HCT116 (cell line): ENCODE data around the gene SCN7A. TPM values are rescaled to one million over a fixed set of nuclear protein-coding genes. Genes with fewer than 3 reads are reported as not detected.

Experiments used
- ATAC-seq: fragments of 200-7000 bp; cut with Tn5 transposase; 2 replicates; pipeline ENCODE4 v1.9.1; 2020; ENCODE audit warnings: mild to moderate bottlenecking, moderate library complexity
- BruUV-seq: library from RNA; stranded (reverse); fragments of 400-500 nt; replicated peaks from 2 replicates; lab custom pipeline; 2021; lab: Mats Ljungman, UMichigan
- CTCF ChIA-PET: fragments of 300-600 bp; sonication (Branson Sonifier 250); formaldehyde crosslinking; loops from one replicate; lab custom pipeline; 2021; ENCODE audit warnings: antibody characterized with exemption; lab: Charles Lee
- POLR2A ChIA-PET: fragments of 300-600, 350-600 bp; sonication (Branson Sonifier 250); formaldehyde crosslinking; loops from one replicate; lab custom pipeline; 2021; ENCODE audit warnings: antibody characterized with exemption; lab: Charles Lee
- RAD21 ChIA-PET, 2 experiments: fragments of 300-600 bp; sonication (Branson Sonifier 250); formaldehyde crosslinking; loops; one replicate each; lab custom pipeline; 2023; ENCODE audit warnings: low total read pairs in 2 of 2; ENCODE audit not compliant: uncharacterized antibody in 2 of 2, unreplicated experiment in 2 of 2, low non-redundant PET in 1 of 2; lab: Charles Lee
- DNase-seq: peaks from one replicate; pipeline ENCODE4 v3.0.0-alpha.2; 2010; ENCODE audit warnings: low read depth, low spot score
- H2AFZ ChIP-seq: fragments of 200-600 bp; shearing (Covaris generic), sonication (generic); 2 replicates; pipeline ENCODE4 v1.6.1; 2017; ENCODE audit warnings: low read depth, mixed run types, mixed read lengths, antibody characterized with exemption, low read length; ENCODE audit not compliant: poor library complexity, severe bottlenecking
- H3K27ac ChIP-seq: 2 replicates; pipeline ENCODE4 v1.5.1; 2012; ENCODE audit warnings: low read depth, low read length
- H3K27me3 ChIP-seq: fragments of 200-600 bp; sonication (generic); 2 replicates; pipeline ENCODE4 v1.6.1; 2016; ENCODE audit warnings: mixed run types, low read length, mixed read lengths; ENCODE audit not compliant: insufficient read depth
- H3K36me3 ChIP-seq, 2 experiments: fragments of 200-500 bp in 1 of 2; fragments of 200-600 bp in 1 of 2; sonication (Bioruptor generic) in 1 of 2; sonication (generic) in 1 of 2; 2 replicates each; pipeline versions ENCODE4 v1.5.1 to v1.6.1; 2014 to 2016; ENCODE audit warnings: low read length in 2 of 2, inconsistent platforms in 1 of 2, mixed read lengths in 1 of 2, mixed run types in 1 of 2; ENCODE audit not compliant: insufficient read depth in 2 of 2, control insufficient read depth in 1 of 2
- H3K4me1 ChIP-seq, 2 experiments: fragments of 200-600 bp in 1 of 2; sonication (generic) in 1 of 2; 2 replicates each; pipeline versions ENCODE4 v1.5.1 to v1.6.1; 2012 to 2017; ENCODE audit warnings: low read length in 2 of 2, inconsistent platforms in 1 of 2, mild to moderate bottlenecking in 1 of 2, mixed read lengths in 1 of 2, mixed run types in 1 of 2, moderate library complexity in 1 of 2; ENCODE audit not compliant: insufficient read depth in 2 of 2, control insufficient read depth in 1 of 2
- H3K4me2 ChIP-seq: fragments of 200-600 bp; sonication (generic); 2 replicates; pipeline ENCODE4 v1.6.1; 2017; ENCODE audit warnings: mixed run types, low read length, mixed read lengths
- H3K4me3 ChIP-seq, 2 experiments: fragments of 200-600 bp in 1 of 2; sonication (generic) in 1 of 2; replicated peaks in 1 of 2; 2 replicates each; pipeline ENCODE4 v1.5.1; 2011 to 2016; ENCODE audit warnings: low read length in 2 of 2, control low read depth in 1 of 2, low read depth in 1 of 2, mild to moderate bottlenecking in 1 of 2, mixed read lengths in 1 of 2, mixed run types in 1 of 2
- H3K79me2 ChIP-seq: fragments of 200-600 bp; sonication (generic); 2 replicates; pipeline ENCODE4 v1.6.1; 2017; ENCODE audit warnings: mild to moderate bottlenecking, mixed run types, low read length, moderate library complexity, mixed read lengths; ENCODE audit not compliant: insufficient read depth
- H3K9ac ChIP-seq: fragments of 200-600 bp; sonication (generic); 2 replicates; pipeline ENCODE4 v1.6.1; 2016; ENCODE audit warnings: low read length, mixed read lengths
- H3K9me2 ChIP-seq: fragments of 200-600 bp; sonication (generic), shearing (Covaris generic); 2 replicates; pipeline ENCODE4 v1.6.1; 2017; ENCODE audit warnings: mixed run types, mild to moderate bottlenecking, moderate library complexity; ENCODE audit not compliant: insufficient read depth
- H3K9me3 ChIP-seq, 2 experiments: fragments of 200-500 bp in 1 of 2; fragments of 200-600 bp in 1 of 2; sonication (Bioruptor generic) in 1 of 2; sonication (generic) in 1 of 2; 2 replicates each; pipeline ENCODE4 v1.6.1; 2014 to 2017; ENCODE audit warnings: low read length in 2 of 2, mixed read lengths in 2 of 2, inconsistent platforms in 1 of 2, low read depth in 1 of 2, mild to moderate bottlenecking in 1 of 2, mixed run types in 1 of 2, moderate library complexity in 1 of 2; ENCODE audit not compliant: control insufficient read depth in 1 of 2, insufficient read depth in 1 of 2
- H4K20me1 ChIP-seq: fragments of 200-600 bp; sonication (generic), shearing (Covaris generic); 2 replicates; pipeline ENCODE4 v1.6.1; 2017; ENCODE audit warnings: mixed run types, mild to moderate bottlenecking, moderate library complexity; ENCODE audit not compliant: insufficient read depth
- ATF3 ChIP-seq: IDR thresholded peaks from 2 replicates; pipeline ENCODE4 v1.6.1; 2012
- CBX3 ChIP-seq: IDR thresholded peaks from 2 replicates; pipeline ENCODE4 v1.6.1; 2012; ENCODE audit warnings: low read depth
- CEBPB ChIP-seq: IDR thresholded peaks from 2 replicates; pipeline ENCODE4 v1.6.1; 2012; ENCODE audit warnings: low read depth
- EGR1 ChIP-seq: IDR thresholded peaks from 2 replicates; pipeline ENCODE4 v1.6.1; 2012; ENCODE audit warnings: low read depth
- FOSL1 ChIP-seq: IDR thresholded peaks from 2 replicates; pipeline ENCODE4 v1.6.1; 2012; ENCODE audit warnings: low read depth
- JUND ChIP-seq: IDR thresholded peaks from 2 replicates; pipeline ENCODE4 v1.6.1; 2012
- MAX ChIP-seq: IDR thresholded peaks from 2 replicates; pipeline ENCODE4 v1.6.1; 2012
- POLR2A ChIP-seq: IDR thresholded peaks from 2 replicates; pipeline ENCODE4 v1.7.0; 2011; ENCODE audit warnings: borderline replicate concordance; ENCODE audit not compliant: insufficient read depth, insufficient read length; ENCODE audit errors: extremely low read depth
- POLR2AphosphoS5 ChIP-seq: IDR thresholded peaks from 2 replicates; pipeline ENCODE4 v1.6.1; 2011; ENCODE audit warnings: mild to moderate bottlenecking, low read depth, low read length, moderate library complexity
- RAD21 ChIP-seq: IDR thresholded peaks from 2 replicates; pipeline ENCODE4 v1.6.1; 2012; ENCODE audit warnings: low read depth, mild to moderate bottlenecking
- SIN3A ChIP-seq: IDR thresholded peaks from 2 replicates; pipeline ENCODE4 v1.6.1; 2012; ENCODE audit warnings: low read depth
- SP1 ChIP-seq: IDR thresholded peaks from 2 replicates; pipeline ENCODE4 v1.6.1; 2012; ENCODE audit warnings: low read depth
- TCF7L2 ChIP-seq: IDR thresholded peaks from 2 replicates; pipeline ENCODE4 v1.7.0; 2011; ENCODE audit warnings: borderline replicate concordance, inconsistent platforms; ENCODE audit not compliant: insufficient read depth, insufficient read length; ENCODE audit errors: extremely low read depth
- YY1 ChIP-seq: IDR thresholded peaks from 2 replicates; pipeline ENCODE4 v1.6.1; 2011; ENCODE audit warnings: low read length, low read depth, moderate library complexity, mild to moderate bottlenecking; ENCODE audit not compliant: insufficient replicate concordance; ENCODE audit errors: extremely low read depth
- ZNF274 ChIP-seq: fragments of 200-500 bp; sonication (Bioruptor generic); IDR thresholded peaks from 2 replicates; pipeline ENCODE4 v1.6.1; 2014; ENCODE audit warnings: mild to moderate bottlenecking, low read depth, low read length, inconsistent platforms
- intact Hi-C: fragments of 100-400 bp; cut with micrococcal nuclease; formaldehyde crosslinking; loops from 2 replicates; pipeline ENCODE4 v1.10.0; 2022
- total RNA-seq: library from RNA; stranded (reverse); gene quantifications from one replicate; pipeline ENCODE4 v1.2.1, GENCODE V29; 2021; ENCODE audit not compliant: unreplicated experiment
- TF ChIP-seq, protein P1 (sequence below): IDR thresholded peaks from 2 replicates; pipeline ENCODE4 v1.6.1; 2012; ENCODE audit warnings: low read depth
- TF ChIP-seq, protein P2 (sequence below): IDR thresholded peaks from 2 replicates; pipeline ENCODE4 v1.6.1; 2011; ENCODE audit warnings: mild to moderate bottlenecking, low read length, moderate library complexity; ENCODE audit not compliant: insufficient replicate concordance; ENCODE audit errors: extremely low read depth

Gene SCN7A
- total RNA-seq, 1 experiment from 2014 or later, result 0.07 TPM

- Histone ChIP-seq H3K4me3 (no peak overlapping the region), H3K9me3 (no peaks in the 10 kb centered on the region), H3K79me2 (no peaks in the 10 kb centered on the region), H3K27me3 (peaks cover 15% of the 10 kb centered on the region)
- no peak for ATAC-seq
- no peak for TF ChIP-seq POLR2A
- TF ChIP-seq ATF3, result no peak
- no peak for TF ChIP-seq RAD21
- TF ChIP-seq ZNF274, result no peak
- no peak for TF ChIP-seq CBX3
- no peak for TF ChIP-seq FOSL1
- no peak for TF ChIP-seq EGR1
- no peak for TF ChIP-seq POLR2AphosphoS5
- no peak for TF ChIP-seq SIN3A
- no peak for TF ChIP-seq MAX
- TF ChIP-seq CEBPB, result no peak
- TF ChIP-seq SP1, result no peak
- no peak for TF ChIP-seq JUND
- TF ChIP-seq TCF7L2, result no peak
- TF ChIP-seq YY1, result no peak
- TF ChIP-seq, protein P1, sequence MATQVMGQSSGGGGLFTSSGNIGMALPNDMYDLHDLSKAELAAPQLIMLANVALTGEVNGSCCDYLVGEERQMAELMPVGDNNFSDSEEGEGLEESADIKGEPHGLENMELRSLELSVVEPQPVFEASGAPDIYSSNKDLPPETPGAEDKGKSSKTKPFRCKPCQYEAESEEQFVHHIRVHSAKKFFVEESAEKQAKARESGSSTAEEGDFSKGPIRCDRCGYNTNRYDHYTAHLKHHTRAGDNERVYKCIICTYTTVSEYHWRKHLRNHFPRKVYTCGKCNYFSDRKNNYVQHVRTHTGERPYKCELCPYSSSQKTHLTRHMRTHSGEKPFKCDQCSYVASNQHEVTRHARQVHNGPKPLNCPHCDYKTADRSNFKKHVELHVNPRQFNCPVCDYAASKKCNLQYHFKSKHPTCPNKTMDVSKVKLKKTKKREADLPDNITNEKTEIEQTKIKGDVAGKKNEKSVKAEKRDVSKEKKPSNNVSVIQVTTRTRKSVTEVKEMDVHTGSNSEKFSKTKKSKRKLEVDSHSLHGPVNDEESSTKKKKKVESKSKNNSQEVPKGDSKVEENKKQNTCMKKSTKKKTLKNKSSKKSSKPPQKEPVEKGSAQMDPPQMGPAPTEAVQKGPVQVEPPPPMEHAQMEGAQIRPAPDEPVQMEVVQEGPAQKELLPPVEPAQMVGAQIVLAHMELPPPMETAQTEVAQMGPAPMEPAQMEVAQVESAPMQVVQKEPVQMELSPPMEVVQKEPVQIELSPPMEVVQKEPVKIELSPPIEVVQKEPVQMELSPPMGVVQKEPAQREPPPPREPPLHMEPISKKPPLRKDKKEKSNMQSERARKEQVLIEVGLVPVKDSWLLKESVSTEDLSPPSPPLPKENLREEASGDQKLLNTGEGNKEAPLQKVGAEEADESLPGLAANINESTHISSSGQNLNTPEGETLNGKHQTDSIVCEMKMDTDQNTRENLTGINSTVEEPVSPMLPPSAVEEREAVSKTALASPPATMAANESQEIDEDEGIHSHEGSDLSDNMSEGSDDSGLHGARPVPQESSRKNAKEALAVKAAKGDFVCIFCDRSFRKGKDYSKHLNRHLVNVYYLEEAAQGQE, result no peak
- TF ChIP-seq, protein P2, sequence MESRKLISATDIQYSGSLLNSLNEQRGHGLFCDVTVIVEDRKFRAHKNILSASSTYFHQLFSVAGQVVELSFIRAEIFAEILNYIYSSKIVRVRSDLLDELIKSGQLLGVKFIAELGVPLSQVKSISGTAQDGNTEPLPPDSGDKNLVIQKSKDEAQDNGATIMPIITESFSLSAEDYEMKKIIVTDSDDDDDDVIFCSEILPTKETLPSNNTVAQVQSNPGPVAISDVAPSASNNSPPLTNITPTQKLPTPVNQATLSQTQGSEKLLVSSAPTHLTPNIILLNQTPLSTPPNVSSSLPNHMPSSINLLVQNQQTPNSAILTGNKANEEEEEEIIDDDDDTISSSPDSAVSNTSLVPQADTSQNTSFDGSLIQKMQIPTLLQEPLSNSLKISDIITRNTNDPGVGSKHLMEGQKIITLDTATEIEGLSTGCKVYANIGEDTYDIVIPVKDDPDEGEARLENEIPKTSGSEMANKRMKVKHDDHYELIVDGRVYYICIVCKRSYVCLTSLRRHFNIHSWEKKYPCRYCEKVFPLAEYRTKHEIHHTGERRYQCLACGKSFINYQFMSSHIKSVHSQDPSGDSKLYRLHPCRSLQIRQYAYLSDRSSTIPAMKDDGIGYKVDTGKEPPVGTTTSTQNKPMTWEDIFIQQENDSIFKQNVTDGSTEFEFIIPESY, result no peak
- TF ChIP-seq, all 23 proteins: peak for 0
- Histone ChIP-seq H2AFZ (no peak overlapping the region), H4K20me1 (no peaks in the 10 kb centered on the region), H3K27ac (no peak overlapping the region), H3K9ac (no peak overlapping the region), H3K9me2 (no peaks in the 10 kb centered on the region), H3K4me1 (no peaks in the 10 kb centered on the region), H3K4me2 (no peak overlapping the region), H3K36me3 (no peaks in the 10 kb centered on the region; a peak in 1 of 4 replicates)
- BruUV-seq, result no TSS peak
- intact Hi-C loops, result no loop called here
- CTCF ChIA-PET, result no interaction called here
- POLR2A ChIA-PET, result no interaction called here
- no peak for DNase-seq
- RAD21 ChIA-PET, result no interaction called here
Observed at GRCh38 chr2:166485558-166486178, 8.4 kb downstream of the SCN7A start.
